PFSK-1 (cell line): ENCODE data around the gene ADPRM.

Source experiments
- FOXP2 ChIP-seq: optimal IDR thresholded peaks from 2 replicates; pipeline ENCODE3; 2011; ENCODE audit warnings: borderline replicate concordance, control low read depth, inconsistent platforms; ENCODE audit not compliant: insufficient read depth; ENCODE audit errors: extremely low read length, extremely low read depth
- POLR2AphosphoS5 ChIP-seq: IDR thresholded peaks from 2 replicates; pipeline ENCODE4 v1.6.1; 2012; ENCODE audit warnings: low read depth, mild to moderate bottlenecking, control low read depth, low read length, moderate library complexity
- SIN3A ChIP-seq: IDR thresholded peaks from 2 replicates; pipeline ENCODE4 v1.6.1; 2012; ENCODE audit warnings: mild to moderate bottlenecking, low read length, moderate library complexity, borderline replicate concordance; ENCODE audit not compliant: insufficient read depth
- TAF1 ChIP-seq: IDR thresholded peaks from 2 replicates; pipeline ENCODE4 v1.6.1; 2012; ENCODE audit warnings: low read length, control low read depth, borderline replicate concordance; ENCODE audit not compliant: insufficient read depth
- TF ChIP-seq, protein P1 (sequence below), 2 experiments: IDR thresholded peaks; 2 replicates each; pipeline versions ENCODE4 v1.6.1 to v1.8.0; 2011 to 2012; ENCODE audit warnings: low read depth in 2 of 2, low read length in 2 of 2, control low read depth in 1 of 2, inconsistent platforms in 1 of 2, mild to moderate bottlenecking in 1 of 2, moderate library complexity in 1 of 2; ENCODE audit not compliant: insufficient read depth in 1 of 2

The ADPRM gene

DNA sequence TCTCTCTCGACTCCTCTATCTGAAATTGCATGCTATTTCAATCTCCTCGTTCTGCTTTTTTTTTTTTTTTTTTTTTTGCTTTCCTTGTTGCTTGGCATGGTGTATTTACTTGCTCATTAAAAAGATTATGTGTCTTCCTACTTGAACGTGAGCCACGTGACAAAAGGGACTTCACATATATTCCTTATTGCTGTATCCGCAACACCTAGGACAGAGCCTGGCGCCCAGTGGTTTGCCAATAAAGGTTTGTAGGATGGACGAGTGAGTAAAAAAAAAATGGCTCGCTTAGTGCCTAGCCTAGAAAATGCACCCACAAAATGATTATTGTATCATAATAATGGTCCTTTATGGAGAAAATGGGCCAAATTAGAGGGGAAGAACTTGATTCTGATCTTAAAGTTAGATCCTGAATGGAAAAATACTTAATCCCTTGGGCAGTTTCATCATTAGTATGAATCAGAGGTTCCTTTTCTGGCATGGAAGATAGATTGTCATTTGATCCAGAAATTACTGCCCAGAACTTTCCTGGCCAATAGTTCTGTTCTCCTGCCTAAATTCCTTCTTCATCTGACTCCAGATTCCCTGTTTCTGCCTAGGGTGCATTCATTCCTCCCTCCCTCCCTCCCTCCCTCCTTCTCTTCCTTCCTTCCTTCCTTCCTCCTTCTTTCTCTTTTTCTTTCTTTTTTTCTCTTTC lies 46.1 kb downstream of the ADPRM start:
- TF ChIP-seq FOXP2 (no peak), TAF1 (no peak), POLR2AphosphoS5 (no peak), SIN3A (no peak)
- TF ChIP-seq, protein P1, sequence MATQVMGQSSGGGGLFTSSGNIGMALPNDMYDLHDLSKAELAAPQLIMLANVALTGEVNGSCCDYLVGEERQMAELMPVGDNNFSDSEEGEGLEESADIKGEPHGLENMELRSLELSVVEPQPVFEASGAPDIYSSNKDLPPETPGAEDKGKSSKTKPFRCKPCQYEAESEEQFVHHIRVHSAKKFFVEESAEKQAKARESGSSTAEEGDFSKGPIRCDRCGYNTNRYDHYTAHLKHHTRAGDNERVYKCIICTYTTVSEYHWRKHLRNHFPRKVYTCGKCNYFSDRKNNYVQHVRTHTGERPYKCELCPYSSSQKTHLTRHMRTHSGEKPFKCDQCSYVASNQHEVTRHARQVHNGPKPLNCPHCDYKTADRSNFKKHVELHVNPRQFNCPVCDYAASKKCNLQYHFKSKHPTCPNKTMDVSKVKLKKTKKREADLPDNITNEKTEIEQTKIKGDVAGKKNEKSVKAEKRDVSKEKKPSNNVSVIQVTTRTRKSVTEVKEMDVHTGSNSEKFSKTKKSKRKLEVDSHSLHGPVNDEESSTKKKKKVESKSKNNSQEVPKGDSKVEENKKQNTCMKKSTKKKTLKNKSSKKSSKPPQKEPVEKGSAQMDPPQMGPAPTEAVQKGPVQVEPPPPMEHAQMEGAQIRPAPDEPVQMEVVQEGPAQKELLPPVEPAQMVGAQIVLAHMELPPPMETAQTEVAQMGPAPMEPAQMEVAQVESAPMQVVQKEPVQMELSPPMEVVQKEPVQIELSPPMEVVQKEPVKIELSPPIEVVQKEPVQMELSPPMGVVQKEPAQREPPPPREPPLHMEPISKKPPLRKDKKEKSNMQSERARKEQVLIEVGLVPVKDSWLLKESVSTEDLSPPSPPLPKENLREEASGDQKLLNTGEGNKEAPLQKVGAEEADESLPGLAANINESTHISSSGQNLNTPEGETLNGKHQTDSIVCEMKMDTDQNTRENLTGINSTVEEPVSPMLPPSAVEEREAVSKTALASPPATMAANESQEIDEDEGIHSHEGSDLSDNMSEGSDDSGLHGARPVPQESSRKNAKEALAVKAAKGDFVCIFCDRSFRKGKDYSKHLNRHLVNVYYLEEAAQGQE (IDR thresholded peaks at IDR 0.05; ENCODE audit: insufficient read depth in 1 of 2, low read depth in 2 of 2, low read length in 2 of 2), result no peak

DNA sequence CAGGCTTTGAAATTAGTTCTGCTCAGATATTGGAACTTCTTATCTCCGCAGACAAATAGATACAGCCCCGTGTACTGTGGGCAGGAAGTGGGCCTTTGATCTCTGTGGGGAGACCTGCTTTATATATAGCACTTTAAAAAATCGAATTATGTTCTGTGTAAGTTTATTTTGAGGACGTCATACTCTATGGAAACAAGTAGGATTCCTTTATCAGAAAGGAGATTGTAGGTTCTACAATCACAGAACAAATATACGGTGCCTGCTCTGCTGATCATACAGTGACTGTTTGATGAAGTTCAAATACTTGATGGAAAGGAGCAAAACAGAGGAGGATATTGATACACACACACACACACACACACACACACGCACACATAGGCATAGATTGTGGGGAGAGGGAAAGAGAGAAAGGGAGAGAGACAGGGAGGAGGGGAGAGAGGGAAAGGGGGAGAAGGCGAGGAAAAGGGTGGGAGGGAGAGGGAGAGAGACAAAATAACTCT lies 47.2 kb downstream of the ADPRM start:
- TF ChIP-seq TAF1, result no peak
- TF ChIP-seq SIN3A, result no peak
- TF ChIP-seq, protein P1 (IDR thresholded peaks at IDR 0.05; ENCODE audit: insufficient read depth in 1 of 2, low read depth in 2 of 2, low read length in 2 of 2), result no peak
- TF ChIP-seq FOXP2, result no peak
- no peak for TF ChIP-seq POLR2AphosphoS5

GRCh38 chr17:10745231-10745630 lies 47.8 kb downstream of the ADPRM start:
- TF ChIP-seq TAF1, result no peak
- TF ChIP-seq, protein P1 (IDR thresholded peaks at IDR 0.05; ENCODE audit: insufficient read depth in 1 of 2, low read depth in 2 of 2, low read length in 2 of 2), result no peak
- TF ChIP-seq SIN3A, result no peak
- TF ChIP-seq FOXP2, result no peak
- no peak for TF ChIP-seq POLR2AphosphoS5

DNA sequence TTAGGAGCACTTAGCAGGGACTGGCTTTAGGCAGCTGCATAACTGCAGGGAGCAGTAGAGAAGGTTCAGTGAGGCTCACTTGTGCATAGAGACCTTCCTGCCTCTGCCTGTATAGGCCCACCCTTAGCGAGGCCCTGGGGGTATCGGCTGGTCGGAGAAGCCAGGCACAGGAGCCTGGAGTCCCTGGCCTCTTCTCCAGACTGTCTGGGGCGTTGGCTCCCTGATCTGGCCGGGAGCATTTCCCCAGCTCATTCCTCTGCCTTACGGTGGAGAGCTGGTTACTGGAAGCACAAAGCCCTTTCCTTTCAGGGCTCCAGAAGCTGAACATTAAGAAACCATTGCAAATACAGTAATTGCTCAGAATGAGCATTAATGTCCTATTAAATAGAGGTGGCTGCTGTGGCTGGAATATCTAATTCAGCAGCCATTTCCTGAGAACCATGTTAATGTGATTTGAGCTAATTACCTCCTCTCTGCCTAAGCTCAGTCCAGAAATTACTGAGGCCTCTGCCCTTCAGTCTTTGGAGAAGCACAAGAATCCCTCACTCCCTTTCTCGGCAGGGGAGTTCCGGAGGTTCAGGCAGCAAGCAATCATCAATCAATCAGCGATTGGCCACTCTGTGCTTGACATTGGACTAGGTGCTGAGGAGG lies 51.3 kb downstream of the ADPRM start:
- no peak for TF ChIP-seq TAF1
- no peak for TF ChIP-seq FOXP2
- TF ChIP-seq, protein P1 (IDR thresholded peaks at IDR 0.05; ENCODE audit: insufficient read depth in 1 of 2, low read depth in 2 of 2, low read length in 2 of 2), result no peak
- TF ChIP-seq SIN3A, result no peak
- TF ChIP-seq POLR2AphosphoS5, result no peak
